Myocyte (in vitro differentiated cells): ENCODE data around the gene LRP1B. TPM values are rescaled to one million over a fixed set of nuclear protein-coding genes. Genes with fewer than 3 reads are reported as not detected.

Experiments
- DNase-seq: peaks from one replicate; pipeline ENCODE4 v3.0.0-alpha.2; 2012; ENCODE audit warnings: low read depth
- total RNA-seq: library from RNA; depleted of rRNA; stranded (reverse); fragments of >200 nt; gene quantifications from 2 replicates; pipeline ENCODE4 v1.2.3, GENCODE V29; 2014

LRP1B gene
- total RNA-seq, 1 donor from 2014 or later: 0.05 TPM

- no peak for DNase-seq
Measured at GRCh38 chr2:140943867-140944266, 1186.9 kb downstream of the LRP1B start.

- no peak for DNase-seq
Measured at GRCh38 chr2:140942284-140942683, 1188.5 kb downstream of the LRP1B start.

- DNase-seq: peak; percentile 22
Measured at GRCh38 chr2:140929849-140930248, 1201.0 kb downstream of the LRP1B start.

- no peak for DNase-seq
Measured at GRCh38 chr2:140918426-140918825, 1212.4 kb downstream of the LRP1B start.

- no peak for DNase-seq
Measured at GRCh38 chr2:140916410-140916809, 1214.4 kb downstream of the LRP1B start.

- DNase-seq: peak; percentile 29
Measured at GRCh38 chr2:140910683-140911082, 1220.1 kb downstream of the LRP1B start.

- DNase-seq: no peak
Measured at GRCh38 chr2:140905083-140905781, 1225.6 kb downstream of the LRP1B start.

- no peak for DNase-seq
Measured at GRCh38 chr2:140895378-140895777, 1235.4 kb downstream of the LRP1B start.

GRCh38 chr2:140893685-140894084 lies 1237.1 kb downstream of the LRP1B start:
- no peak for DNase-seq

- no peak for DNase-seq
Measured at GRCh38 chr2:140892911-140893637, 1237.7 kb downstream of the LRP1B start.

GRCh38 chr2:140892436-140892835 lies 1238.4 kb downstream of the LRP1B start:
- DNase-seq: no peak

GRCh38 chr2:140891614-140892212 lies 1239.1 kb downstream of the LRP1B start:
- DNase-seq: no peak

GRCh38 chr2:140882671-140883620 lies 1247.9 kb downstream of the LRP1B start:
- no peak for DNase-seq

- DNase-seq: no peak
Measured at GRCh38 chr2:140880573-140880972, 1250.2 kb downstream of the LRP1B start.

GRCh38 chr2:140876015-140876414 lies 1254.8 kb downstream of the LRP1B start:
- no peak for DNase-seq

- no peak for DNase-seq
Measured at GRCh38 chr2:140873915-140874531, 1256.8 kb downstream of the LRP1B start.

- no peak for DNase-seq
Measured at GRCh38 chr2:140869925-140870324, 1260.9 kb downstream of the LRP1B start.

GRCh38 chr2:140869107-140869506 lies 1261.7 kb downstream of the LRP1B start:
- DNase-seq: no peak

- no peak for DNase-seq
Measured at GRCh38 chr2:140865837-140866236, 1265.0 kb downstream of the LRP1B start.

GRCh38 chr2:140863713-140864112 lies 1267.1 kb downstream of the LRP1B start:
- DNase-seq: peak; percentile 70

- no peak for DNase-seq
Measured at GRCh38 chr2:140862181-140862580, 1268.6 kb downstream of the LRP1B start.
